Erythroblast (primary cell): ENCODE data around the gene CPPED1.

ENCODE experiments used
- GATA1 ChIP-seq: IDR thresholded peaks from 2 replicates; pipeline ENCODE4 v1.6.1; 2011; ENCODE audit warnings: low read depth, mild to moderate bottlenecking, control low read depth, low read length, moderate library complexity
- POLR2A ChIP-seq: IDR thresholded peaks from 2 replicates; pipeline ENCODE4 v1.6.1; 2011; ENCODE audit warnings: mild to moderate bottlenecking, low read length

GRCh38 chr16:12664164-12664733 lies 139.4 kb downstream of the CPPED1 start:
- TF ChIP-seq POLR2A, result no peak
- TF ChIP-seq GATA1, result no peak
